ENCODE measurements around the gene EEA1.
A peak's percentile ranks its signal among the peaks of the same experiment; 100 is the strongest.

EEA1 gene

GRCh38 chr12:92747151-92747550 is 181.9 kb downstream of the EEA1 start:
- H3K27ac ChIP-seq: no peak overlapping the region
- TF ChIP-seq CTCF (conservative IDR thresholded peaks at IDR 0.05): no peak

DNA sequence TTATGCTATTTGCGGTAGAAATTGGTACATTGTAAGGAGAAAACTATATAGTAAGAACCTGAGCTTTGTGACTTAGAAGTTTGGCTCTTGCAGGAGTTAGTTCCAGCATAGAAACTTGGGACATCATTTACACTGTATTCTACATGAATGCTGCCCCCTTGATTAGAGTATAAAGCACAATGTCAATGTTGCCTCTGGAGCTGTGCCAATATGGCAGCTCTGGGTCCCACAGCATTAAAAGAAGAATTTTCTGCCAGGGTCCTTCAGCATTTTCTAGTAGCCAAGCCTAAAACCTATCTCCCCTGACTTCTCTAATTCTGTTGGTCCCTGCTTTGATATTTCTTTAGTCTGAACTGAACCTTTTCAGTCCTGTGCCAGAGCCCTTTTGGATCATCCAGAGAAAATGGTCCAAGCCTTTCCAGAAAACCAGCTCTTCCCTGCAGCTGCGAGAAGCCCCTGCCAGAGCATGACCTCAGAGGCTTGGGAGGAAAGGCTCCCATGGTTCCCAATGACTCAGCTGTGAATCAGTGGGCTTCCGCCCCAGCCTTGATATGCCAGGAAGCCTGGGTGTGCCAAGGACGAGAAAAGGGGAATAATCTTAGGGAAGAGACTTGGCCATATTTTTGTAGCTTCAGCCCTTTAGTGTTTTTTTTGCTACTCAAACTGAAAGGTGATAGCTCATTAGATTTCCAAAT is 183.1 kb downstream of the EEA1 start:
- no peak overlapping the region for H3K27ac ChIP-seq

DNA sequence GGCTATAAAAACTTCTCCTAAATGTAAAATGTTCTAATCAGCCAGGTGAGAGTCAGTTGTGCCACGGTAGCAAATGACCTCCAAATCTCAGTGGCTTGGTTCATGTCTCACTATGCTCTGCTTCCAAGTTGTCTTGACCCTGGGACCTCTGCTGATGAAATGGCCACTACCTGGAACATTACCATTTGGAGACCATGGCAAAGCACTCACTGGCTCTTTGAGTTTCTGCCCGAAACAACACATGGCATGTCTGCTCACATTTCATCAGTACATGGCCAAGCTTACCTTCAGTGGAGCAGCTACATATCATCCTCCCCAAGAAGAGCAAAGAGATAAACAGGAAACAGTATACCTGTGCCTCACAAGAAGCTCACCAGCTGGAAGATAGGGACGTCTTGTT is 186.1 kb downstream of the EEA1 start:
- TF ChIP-seq CTCF (conservative IDR thresholded peaks at IDR 0.05): no peak
- H3K27ac ChIP-seq: no peak overlapping the region

More for the DNA sequence above, 183.1 kb downstream of the EEA1 start:
- no peak for TF ChIP-seq CTCF (conservative IDR thresholded peaks at IDR 0.05)

- no peak overlapping the region for H3K27ac ChIP-seq
- no peak for TF ChIP-seq CTCF (conservative IDR thresholded peaks at IDR 0.05)
Observed at GRCh38 chr12:92740411-92740810, 188.7 kb downstream of the EEA1 start.

- no peak for TF ChIP-seq CTCF (conservative IDR thresholded peaks at IDR 0.05)
- no peak overlapping the region for H3K27ac ChIP-seq
Observed at GRCh38 chr12:92739113-92739512, 190.0 kb downstream of the EEA1 start.

- no peak for TF ChIP-seq CTCF (conservative IDR thresholded peaks at IDR 0.05)
- no peak overlapping the region for H3K27ac ChIP-seq
Observed at GRCh38 chr12:92737855-92738850, 190.9 kb downstream of the EEA1 start.

- no peak for TF ChIP-seq CTCF (conservative IDR thresholded peaks at IDR 0.05)
- peak overlapping the region; percentile 78 for H3K27ac ChIP-seq
Observed at GRCh38 chr12:92736605-92737004, 192.5 kb downstream of the EEA1 start.
